DND-41 (cell line): ENCODE results near the gene FXYD5.

Source experiments
- ATAC-seq: fragments of 200-7000 bp; cut with Tn5 transposase; 3 replicates; pipeline ENCODE4 v1.9.1; 2021; ENCODE audit warnings: low read depth; ENCODE audit not compliant: insufficient read depth
- DNase-seq: peaks from one replicate; pipeline ENCODE4 v3.0.0-alpha.2; 2020
- H2AFZ ChIP-seq: 2 replicates; pipeline ENCODE4 v1.6.0; 2012; ENCODE audit warnings: low read depth, low read length
- H3K27ac ChIP-seq: 2 replicates; pipeline ENCODE4 v1.5.1; 2012; ENCODE audit warnings: low read length, inconsistent platforms
- H3K27me3 ChIP-seq: fragments of 200-600 bp; sonication (generic); 2 replicates; pipeline ENCODE4 v1.6.0; 2012; ENCODE audit warnings: low read length, mild to moderate bottlenecking, inconsistent platforms; ENCODE audit not compliant: insufficient read depth, poor library complexity
- H3K36me3 ChIP-seq: 2 replicates; pipeline ENCODE4 v1.5.1; 2012; ENCODE audit warnings: low read length, inconsistent platforms; ENCODE audit not compliant: insufficient read depth
- H3K4me1 ChIP-seq: 2 replicates; pipeline ENCODE4 v1.5.1; 2012; ENCODE audit warnings: mild to moderate bottlenecking, low read length; ENCODE audit not compliant: insufficient read depth
- H3K4me2 ChIP-seq: 2 replicates; pipeline ENCODE4 v1.6.0; 2012; ENCODE audit warnings: mild to moderate bottlenecking, moderate library complexity, low read length, inconsistent platforms; ENCODE audit not compliant: insufficient read depth
- H3K4me3 ChIP-seq, 2 experiments: fragments of 200-600 bp in 1 of 2; shearing (Covaris generic) in 1 of 2; 2 replicates each; pipeline ENCODE4 v1.5.1; 2012 to 2016; ENCODE audit warnings: inconsistent platforms in 2 of 2, low read length in 2 of 2, mild to moderate bottlenecking in 2 of 2, low read depth in 1 of 2, moderate library complexity in 1 of 2
- H3K79me2 ChIP-seq: 2 replicates; pipeline ENCODE4 v1.6.0; 2012; ENCODE audit warnings: low read length, inconsistent platforms; ENCODE audit not compliant: insufficient read depth
- H3K9ac ChIP-seq: 2 replicates; pipeline ENCODE4 v1.6.0; 2012; ENCODE audit warnings: low read depth, mild to moderate bottlenecking, inconsistent platforms, low read length, moderate library complexity
- H3K9me3 ChIP-seq: 2 replicates; pipeline ENCODE4 v1.5.1; 2012; ENCODE audit warnings: low read length, moderate library complexity, mild to moderate bottlenecking, inconsistent platforms; ENCODE audit not compliant: insufficient read depth, severe bottlenecking
- H4K20me1 ChIP-seq: 2 replicates; pipeline ENCODE4 v1.6.0; 2012; ENCODE audit warnings: low read length; ENCODE audit not compliant: insufficient read depth
- CTCF ChIP-seq: IDR thresholded peaks from 2 replicates; pipeline ENCODE4 v1.5.1; 2012; ENCODE audit warnings: borderline replicate concordance, low read length, moderate library complexity, mild to moderate bottlenecking; ENCODE audit not compliant: poor library complexity, severe bottlenecking; ENCODE audit errors: extremely low read depth
- EZH2 ChIP-seq: IDR thresholded peaks from 3 replicates; pipeline ENCODE4 v1.6.1; 2012; ENCODE audit warnings: borderline replicate concordance, low read depth, mild to moderate bottlenecking, moderate library complexity, low read length, inconsistent platforms; ENCODE audit not compliant: severe bottlenecking

FXYD5 gene

GRCh38 chr19:35168196-35168595 lies 13.7 kb downstream of the FXYD5 start:
- Histone ChIP-seq H3K36me3 (peaks cover 51% of the 10 kb centered on the region), H3K9ac (no peak overlapping the region), H2AFZ (no peak overlapping the region), H3K4me2 (no peak overlapping the region), H3K27ac (no peak overlapping the region), H4K20me1 (no peaks in the 10 kb centered on the region), H3K4me3 (no peak overlapping the region), H3K9me3 (no peaks in the 10 kb centered on the region), H3K27me3 (no peaks in the 10 kb centered on the region), H3K79me2 (no peaks in the 10 kb centered on the region), H3K4me1 (no peaks in the 10 kb centered on the region)
- ATAC-seq = no peak
- DNase-seq = no peak
- no peak for TF ChIP-seq CTCF
- no peak for TF ChIP-seq EZH2

GRCh38 chr19:35169221-35169995 lies 14.9 kb downstream of the FXYD5 start:
- Histone ChIP-seq H3K4me3 (no peak overlapping the region), H3K27ac (no peak overlapping the region), H3K79me2 (no peaks in the 10 kb centered on the region), H3K4me1 (no peaks in the 10 kb centered on the region), H3K9ac (no peak overlapping the region), H3K4me2 (no peak overlapping the region), H3K27me3 (no peaks in the 10 kb centered on the region), H2AFZ (no peak overlapping the region), H3K9me3 (no peaks in the 10 kb centered on the region), H4K20me1 (no peaks in the 10 kb centered on the region), H3K36me3 (peaks cover 39% of the 10 kb centered on the region)
- TF ChIP-seq EZH2 = no peak
- TF ChIP-seq CTCF = no peak
- no peak for ATAC-seq
- no peak for DNase-seq

GRCh38 chr19:35170359-35171061 lies 16.0 kb downstream of the FXYD5 start:
- Histone ChIP-seq H3K9me3 (no peaks in the 10 kb centered on the region), H2AFZ (no peak overlapping the region), H3K4me3 (no peak overlapping the region), H3K79me2 (no peaks in the 10 kb centered on the region), H4K20me1 (no peaks in the 10 kb centered on the region), H3K4me1 (no peaks in the 10 kb centered on the region), H3K4me2 (no peak overlapping the region), H3K9ac (no peak overlapping the region), H3K36me3 (peaks cover 28% of the 10 kb centered on the region), H3K27me3 (no peaks in the 10 kb centered on the region), H3K27ac (no peak overlapping the region)
- ATAC-seq (no peak), DNase-seq (no peak)
- no peak for TF ChIP-seq CTCF
- TF ChIP-seq EZH2 = no peak
